Activated CD4-positive, alpha-beta T cell treated with anti-CD3 and anti-CD28 coated beads, Interleukin-10, Interleukin-2, amounts not matched to agents 100 ng/mL and 50 ng/mL, durations not matched to agents 16 hours and 8 hours (primary cell): ENCODE measurements around the gene KCTD21.
A peak's percentile ranks its signal among the peaks of the same experiment; 100 is the strongest.
"Not testable (repeated sequence)": the region's sequence is repeated elsewhere in the genome, so short reads cannot be mapped to it uniquely, and the experiment has no call there.

ENCODE experiments used
- DNase-seq: peaks from one replicate; pipeline ENCODE4 v3.0.0-alpha.2; 2020

Gene KCTD21, protein sequence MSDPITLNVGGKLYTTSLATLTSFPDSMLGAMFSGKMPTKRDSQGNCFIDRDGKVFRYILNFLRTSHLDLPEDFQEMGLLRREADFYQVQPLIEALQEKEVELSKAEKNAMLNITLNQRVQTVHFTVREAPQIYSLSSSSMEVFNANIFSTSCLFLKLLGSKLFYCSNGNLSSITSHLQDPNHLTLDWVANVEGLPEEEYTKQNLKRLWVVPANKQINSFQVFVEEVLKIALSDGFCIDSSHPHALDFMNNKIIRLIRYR

DNA sequence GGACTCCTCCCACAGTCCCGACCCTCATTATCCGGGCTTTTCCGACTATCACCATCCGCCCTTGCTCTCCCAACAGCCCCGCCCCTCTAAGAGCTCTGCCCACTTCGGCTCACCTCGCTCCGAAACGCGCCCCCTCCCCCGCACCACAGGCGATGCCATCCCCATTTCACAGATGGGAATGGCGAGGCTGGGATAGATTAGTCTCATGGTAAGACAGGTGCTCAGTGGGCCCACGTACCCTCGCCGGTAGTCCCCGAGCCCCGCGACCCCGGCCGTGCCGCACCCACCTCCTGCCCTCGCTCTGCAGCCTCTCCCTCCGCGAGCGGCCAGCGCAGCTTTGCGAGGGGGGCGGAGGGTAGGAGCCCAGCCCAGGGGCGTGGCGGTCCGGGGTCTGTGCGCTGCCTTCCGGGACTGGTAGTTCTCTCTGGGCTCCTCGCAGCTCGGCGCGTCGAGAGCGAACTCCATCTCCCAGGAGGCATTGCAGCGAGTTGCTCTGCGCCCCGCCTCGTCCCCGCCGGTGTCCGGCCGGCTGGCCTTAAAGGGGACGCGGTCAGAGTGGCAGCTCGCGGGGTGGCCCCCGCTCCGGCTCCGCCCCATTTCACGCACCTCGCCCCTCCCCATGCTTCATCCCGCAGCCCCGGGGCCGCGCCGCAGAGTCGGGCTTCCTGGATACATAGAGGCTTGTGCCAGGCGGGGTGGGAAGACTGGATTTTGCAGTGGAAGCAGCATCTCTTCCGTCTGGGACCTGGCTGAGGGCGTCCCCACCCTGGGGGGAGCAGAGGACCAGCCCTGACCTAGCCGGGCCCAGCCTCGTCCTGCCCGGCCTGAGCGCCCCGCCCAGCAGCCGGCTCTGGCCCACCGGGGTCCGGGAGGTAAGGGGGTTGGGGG is at the start of gene KCTD21, which contains the start of gene USP35:
KCTD21 (minus strand) TSS at position 341 of the 888 bp plus-strand sequence. CDS start 14,072 bp downstream, outside the sequence.
USP35 (plus strand) TSS at position 634 of the 888 bp plus-strand sequence. CDS start 7,327 bp downstream, outside the sequence.
- peak; percentile 97 for DNase-seq

DNA sequence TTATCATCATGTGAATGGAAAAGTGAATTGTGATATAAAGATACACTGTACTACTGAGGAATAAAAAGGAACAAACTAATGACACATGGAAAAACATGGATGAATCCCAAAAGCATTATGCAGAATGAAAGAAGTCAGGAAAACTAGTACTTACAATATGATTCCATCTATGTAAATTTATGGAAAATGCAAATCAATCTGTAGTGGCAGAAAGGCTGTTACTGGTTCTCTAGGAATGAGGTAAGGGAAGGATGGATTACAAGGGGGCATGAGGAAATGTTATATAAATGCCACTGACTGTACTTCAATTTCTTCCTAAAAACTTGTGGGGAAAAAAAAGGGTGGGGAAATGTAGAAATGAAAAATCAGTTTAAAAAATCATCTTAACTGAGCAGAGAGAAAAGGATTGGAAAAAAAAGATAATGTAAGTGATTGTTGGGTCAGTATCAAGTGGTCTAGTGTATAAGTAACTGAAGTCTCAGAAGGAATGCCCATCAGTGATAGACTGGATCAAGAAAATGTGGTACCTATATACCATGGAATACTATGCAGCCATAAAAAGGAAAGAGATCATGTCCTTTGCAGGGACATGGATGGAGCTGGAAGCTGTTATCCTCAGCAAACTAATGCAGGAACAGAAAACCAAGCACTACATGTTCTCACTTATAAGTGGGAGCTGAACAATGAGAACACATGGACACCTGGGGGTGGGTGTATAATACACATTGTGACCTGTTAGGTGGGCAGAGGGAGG is 49.0 kb upstream of the KCTD21 start:
- DNase-seq, result no peak

DNA sequence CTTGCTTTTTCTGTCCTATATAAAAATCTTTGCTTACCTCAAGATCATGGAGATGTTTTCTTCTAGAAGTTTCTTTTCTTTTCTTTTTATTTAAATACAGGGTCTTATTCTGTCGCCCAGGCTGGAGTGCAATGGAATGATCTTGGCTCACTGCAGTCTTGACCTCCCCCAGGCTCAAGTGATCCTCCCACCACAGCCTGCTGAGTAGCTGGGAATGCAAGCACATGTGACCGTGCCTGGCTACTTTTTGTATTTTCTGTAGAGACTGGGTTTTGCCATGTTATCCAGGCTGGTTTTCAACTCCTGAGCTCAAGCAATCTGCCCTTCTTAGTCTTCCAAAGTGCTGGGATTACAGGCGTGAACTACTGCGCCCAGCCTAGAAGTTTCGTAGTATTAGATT is 45.6 kb upstream of the KCTD21 start:
- DNase-seq, result no peak

DNA sequence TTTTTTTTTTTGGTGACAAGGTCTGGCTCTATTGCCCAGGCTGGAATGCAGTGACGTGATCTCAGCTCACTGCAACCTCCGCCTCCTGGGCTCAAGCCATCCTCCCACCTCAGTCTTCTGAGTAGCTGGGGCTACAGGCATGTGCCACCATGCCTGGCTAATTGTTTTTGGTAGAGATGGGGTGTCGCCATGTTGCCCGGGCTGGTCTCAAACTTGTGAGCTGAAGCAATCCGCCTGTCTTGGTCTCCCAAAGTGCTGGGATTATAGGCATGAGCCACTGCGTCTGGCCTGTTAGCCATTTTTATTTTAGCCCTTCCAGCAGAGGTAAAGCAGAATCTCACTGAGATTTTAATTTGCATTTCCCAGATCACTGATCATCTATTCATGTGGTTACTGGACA is 44.6 kb upstream of the KCTD21 start:
- not testable (repeated sequence) for DNase-seq

DNA sequence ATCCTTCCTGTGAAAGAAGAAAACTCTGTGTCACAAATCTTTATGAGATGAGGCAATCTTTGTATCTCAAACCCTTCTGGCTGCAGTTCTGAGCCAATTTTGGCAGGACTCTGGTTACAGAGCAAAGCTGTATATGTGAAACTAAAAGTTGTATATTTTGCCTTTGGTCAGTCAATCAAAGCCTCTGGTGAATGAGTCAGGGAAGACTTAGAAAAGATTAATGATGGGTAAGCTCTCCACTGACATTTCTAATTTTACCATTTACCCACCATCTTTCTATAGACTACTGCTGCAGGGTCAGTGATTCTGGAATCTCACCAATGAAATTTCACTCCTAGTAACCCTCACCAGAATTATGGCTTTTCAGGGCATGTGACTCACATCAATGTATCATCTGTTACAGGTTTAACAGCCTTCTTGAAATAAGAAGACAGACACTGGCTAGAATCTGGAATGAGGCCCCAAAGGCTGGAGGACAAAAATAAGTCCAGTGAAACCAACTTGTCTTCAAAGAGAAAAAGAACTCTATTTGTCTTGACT is 43.6 kb upstream of the KCTD21 start:
- no peak for DNase-seq

DNA sequence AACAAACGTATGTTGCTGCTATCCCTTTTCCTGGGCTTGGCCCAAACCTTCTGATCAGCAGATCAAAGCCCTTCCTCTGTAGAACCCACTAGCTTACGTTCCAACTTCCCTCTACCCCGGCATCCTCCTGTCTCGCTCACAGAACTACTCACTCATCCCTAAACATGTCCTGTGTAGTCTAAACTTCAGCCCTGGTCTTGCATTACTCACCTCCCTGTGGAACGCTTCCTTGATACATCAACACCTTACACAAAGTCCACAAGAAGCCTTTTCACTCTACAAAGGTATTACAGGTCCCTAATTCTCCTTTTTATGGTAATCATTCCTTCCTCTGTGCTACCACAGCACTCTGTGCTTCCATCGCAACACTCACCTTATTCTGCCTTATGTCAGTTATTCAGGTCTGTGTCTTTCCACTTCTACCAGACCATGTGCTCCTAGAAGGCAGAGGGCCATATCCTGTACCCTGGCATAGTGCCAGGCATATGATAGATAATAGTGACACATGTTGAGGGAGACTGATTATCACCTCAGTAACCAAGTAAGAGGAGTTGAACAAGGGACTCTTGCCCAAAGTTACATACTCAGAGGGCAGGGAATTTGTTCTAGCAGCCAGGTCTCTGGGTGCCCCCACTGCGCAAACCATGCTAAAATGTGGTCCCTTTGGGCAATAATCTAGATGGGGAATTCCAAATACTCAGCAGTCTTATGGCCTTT is 41.9 kb upstream of the KCTD21 start:
- no peak for DNase-seq

DNA sequence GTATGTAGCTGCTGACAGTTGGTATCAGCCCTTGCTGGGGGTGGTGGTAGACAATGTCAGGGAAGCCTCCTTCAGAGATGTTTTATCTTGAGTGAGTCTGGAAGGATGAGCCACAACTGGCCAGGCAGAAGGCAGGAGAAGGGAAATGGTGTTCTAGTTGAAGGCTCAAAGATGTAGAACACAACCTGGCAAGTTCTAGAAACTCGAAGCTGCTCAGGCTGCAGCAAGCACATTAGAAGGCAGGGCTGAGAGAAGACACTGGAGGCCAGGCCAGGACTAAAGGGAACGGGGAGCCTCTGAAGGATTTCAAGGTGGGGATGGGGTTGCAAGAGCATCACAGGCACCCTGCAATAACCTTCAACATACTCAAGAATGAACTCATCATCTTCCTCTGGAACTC is 40.7 kb upstream of the KCTD21 start:
- no peak for DNase-seq

DNA sequence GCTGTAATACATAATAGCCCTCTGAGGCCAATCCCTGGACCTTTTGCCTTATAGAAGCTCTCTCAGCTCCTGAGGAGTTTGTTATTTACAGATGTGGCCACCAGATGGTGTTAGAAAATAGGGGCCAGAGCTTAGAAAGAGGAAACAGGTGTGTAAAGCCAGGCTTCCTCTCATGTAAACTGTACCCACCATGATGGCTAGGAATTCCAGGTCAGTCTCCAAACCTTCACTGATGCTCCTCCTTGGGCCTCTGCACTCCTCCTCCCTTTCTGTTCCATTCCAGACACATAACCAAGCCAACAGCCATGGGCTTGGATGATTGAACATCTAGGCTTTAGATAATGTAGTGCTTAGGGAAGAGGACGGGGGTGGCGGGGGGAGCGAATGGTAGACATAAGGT is 40.0 kb upstream of the KCTD21 start:
- DNase-seq, result peak; percentile 48

DNA sequence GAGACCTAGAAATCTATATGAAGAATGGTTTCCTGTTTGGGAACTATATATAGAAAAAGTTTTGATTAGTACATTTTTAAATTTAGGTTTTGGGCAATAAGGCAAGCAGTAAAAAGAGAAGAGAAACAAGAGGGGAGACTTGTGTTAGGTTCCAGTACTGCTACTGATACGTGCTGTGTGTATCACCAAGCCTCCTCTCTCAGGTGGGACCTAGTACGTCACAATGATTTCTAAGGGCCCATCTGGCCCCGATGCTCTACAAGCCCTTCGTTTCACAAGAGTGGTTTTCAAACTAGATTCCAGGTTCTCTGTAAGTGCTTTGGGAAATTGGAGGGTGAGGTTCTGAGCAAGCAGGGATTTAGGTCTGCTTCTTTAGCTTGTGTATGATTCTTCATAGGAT is 39.5 kb upstream of the KCTD21 start:
- no peak for DNase-seq

DNA sequence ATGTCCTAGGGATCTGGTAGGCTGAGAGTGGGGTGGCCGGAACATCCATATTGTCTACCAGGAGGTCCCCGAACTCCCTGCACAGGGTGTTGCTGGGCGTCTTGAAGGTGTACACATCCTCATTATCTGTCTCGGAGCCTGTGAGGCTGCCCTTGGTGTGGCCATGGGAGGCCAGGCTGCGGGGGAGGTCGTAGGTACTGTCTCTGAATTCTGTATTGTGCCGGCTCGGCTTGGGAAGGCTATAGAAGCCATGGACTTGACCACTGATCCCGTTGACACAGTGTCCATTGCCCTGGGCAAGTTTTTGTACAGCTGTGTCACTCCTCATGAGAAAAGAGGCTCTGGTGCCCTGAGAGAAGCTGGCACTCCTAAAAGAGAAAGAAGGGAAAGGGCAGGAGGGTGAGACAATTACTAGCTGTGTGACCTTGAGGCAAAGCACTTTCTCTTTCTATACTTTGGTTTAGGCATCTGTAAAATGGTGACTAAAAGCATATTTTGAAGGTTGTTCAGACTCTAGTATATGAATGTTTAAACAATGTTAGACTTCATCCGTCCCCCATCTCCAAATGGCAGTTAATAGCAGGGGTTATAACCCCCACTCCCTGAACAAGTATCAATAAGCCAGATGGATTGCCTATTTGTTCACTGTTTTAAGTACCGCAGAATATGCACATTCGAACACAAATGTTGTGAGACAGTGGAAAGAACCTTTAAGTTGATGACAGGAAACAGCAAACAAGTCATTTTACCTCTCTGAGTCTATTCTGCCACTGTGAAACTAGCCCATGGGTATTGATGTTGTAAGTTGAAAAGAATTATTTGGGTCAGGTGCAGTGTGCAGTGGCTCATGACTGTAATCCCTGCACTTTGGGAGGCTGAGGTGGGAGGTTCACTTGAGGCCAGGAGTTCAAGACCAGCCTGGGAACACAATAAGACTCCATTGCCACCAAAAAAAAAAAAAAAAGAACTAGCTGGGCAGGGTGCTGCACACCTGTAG is 38.6 kb upstream of the KCTD21 start:
- peak; percentile 34 for DNase-seq

DNA sequence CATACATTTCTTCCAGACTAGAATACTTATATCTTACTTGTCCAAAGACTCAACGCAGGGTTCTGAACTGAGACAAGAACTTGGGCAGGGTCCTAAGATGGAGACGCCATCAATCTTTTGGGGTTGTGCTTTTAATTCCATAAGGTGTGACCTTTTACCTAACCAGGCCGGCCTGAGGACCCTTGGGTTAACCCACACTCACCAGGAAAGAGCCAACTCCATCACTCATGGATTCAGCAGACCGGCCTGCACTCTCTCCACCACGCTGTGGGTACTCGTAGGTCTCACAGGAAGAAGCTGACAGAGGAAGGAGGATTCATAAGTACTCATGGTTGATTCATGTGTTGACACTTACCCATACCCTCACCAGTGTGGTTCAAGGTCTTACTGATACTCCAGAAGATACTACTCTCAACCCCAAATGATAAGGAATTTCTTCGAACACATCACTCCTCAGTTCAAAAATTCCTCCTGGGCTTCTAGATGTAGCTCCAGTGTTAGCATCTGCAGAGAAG is 36.5 kb upstream of the KCTD21 start:
- DNase-seq, result no peak

DNA sequence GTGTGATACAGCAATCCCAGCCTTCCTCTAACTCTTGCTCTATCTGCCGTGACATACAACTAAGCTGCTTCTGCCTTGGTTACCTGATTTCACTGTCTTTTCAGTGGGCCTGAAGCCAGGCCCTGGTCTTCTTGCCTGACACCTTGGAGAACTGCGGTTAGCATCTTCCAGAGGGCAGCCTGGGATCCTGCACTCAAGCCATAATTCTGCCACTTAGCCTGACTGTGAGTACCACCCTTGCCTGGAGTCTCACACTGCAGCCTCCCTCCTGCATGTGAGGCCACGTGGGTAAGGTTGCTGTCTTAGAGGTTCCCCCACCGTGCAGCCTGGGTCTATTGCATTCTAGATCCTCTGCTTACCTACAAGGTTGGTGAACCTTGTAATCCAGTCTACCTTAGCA is 36.1 kb upstream of the KCTD21 start:
- no peak for DNase-seq

DNA sequence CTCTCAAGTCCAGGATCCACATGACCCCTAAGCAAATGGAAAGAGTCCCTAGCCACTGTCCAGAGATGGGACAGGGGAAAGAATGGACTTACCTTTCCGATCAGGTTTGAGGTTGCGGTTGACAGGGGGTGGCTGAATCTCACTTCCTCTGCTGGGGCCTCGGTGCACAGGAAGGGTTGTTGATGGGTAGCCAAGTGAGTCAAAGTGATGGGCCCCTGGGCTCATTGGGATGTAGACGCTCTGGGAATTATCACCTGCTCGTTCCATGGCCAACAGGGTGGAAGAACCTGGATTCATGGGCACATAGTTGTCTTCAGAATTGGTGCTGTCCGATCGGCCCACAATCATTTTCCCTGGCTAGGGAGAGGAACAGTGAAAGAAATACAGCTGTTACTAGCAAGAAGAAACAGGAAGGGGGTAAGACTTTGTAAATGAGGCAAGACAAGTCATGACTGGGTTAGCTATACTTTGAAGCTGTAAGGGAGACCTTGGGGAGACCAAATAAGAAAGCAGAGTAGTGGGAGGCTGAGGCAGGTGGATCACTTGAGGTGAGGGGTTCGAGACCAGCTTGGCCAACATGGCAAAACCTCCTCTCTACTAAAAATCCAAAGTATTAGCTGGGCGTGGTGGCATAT is 35.0 kb upstream of the KCTD21 start:
- DNase-seq, result no peak

DNA sequence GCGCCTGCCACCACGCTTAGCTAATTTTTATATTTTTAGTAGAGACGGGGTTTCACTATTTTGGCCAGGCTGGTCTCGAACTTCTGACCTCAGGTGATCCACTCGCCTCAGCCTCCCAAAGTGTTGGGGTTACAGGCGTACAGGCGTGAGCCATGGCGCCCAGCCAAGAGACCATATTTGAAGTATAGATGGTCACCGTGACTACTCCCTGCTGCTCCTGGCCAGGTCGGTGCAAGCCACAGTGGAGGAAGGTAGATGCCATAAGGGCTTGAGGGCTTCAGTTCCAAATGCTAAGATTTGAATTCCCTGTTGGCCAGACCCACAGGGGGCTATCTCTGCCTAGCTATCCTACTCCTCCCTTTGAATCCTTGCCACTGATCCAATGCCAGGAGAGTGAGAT is 34.3 kb upstream of the KCTD21 start:
- not testable (repeated sequence) for DNase-seq

DNA sequence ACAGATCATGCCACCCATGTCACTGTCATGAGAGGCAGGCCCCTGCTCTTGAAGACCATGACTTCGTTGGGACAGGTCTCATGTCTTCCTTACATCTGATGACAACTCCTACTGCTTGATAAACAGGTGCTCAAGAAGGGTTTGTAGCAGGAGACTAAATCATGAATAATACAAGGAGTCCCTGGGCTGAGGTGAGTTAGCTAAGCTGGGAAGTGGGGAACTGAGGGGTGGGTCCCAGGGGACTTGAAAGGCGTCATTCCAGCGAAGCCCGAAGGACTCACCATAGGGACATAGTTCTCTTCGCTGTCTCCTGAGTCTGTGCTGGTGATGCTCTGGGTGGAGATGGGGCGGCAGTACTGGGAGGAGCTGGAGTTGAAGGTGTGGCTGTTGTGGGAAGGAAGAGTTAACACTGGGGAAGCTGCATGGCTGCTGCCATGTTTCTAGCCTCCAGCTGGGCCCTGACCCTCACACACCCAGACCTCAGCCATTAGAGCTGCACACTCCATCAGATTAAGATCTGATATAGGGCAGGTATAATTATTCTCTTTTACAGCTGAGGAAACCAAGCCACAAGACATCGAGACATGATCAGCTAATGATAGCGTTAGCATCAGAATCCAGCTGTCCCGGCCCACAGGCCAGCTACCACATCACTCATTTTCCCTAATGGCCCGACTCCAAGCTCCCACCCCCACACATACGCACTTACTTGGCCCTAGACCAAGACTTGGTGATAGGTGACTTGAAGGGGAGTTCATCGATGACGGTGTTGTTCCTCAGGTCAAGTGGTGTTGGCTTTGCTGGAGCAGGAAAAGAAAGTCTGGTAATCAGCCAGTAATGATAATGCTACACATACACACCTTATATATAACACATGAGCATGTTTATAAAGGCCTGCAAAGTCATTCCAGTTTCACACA is 33.2 kb upstream of the KCTD21 start:
- no peak for DNase-seq

DNA sequence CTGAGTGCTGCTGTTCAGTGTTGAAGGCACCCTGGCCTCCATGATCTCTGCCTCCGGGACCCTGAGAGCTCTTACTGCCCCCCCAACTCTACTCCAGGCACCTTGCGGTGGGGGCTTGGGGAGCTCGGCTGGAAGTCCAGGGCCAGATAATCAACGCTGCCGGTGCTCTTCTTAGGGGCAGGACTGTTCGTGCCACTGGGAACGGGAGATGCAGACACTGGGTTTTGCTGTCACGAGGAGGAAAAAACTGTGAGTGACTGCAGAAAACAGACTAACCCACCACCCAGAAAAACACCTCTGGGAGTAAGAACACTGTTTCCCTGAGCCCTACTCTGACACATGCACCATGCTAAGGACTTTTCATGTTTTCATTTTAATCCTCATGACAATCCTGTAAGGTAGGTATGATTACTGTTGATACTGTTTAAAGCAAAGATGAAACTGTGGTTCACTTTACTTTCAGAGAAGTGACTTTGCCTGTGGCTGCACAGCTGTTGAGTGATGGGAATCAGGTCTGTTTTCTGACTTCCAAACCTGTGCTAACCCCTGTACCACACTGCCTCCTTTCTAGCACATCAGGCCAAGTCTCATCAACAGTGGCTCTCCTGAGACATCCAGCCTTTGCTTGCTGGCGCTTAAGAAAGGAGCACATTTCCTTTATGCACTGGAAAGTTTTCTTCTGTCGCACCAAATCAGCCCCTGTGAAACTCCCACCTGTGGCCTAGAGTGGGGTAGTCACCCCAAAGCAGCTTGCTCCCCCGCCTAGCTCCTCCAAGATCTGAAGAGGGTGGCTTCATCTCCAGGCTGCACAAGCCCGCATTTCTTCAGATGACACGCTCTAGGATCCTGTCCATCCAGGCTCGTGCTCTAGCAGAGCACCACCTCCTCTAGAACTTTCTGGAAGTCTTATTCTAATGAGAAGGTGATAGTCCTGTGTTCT is 32.1 kb upstream of the KCTD21 start:
- DNase-seq, result no peak

DNA sequence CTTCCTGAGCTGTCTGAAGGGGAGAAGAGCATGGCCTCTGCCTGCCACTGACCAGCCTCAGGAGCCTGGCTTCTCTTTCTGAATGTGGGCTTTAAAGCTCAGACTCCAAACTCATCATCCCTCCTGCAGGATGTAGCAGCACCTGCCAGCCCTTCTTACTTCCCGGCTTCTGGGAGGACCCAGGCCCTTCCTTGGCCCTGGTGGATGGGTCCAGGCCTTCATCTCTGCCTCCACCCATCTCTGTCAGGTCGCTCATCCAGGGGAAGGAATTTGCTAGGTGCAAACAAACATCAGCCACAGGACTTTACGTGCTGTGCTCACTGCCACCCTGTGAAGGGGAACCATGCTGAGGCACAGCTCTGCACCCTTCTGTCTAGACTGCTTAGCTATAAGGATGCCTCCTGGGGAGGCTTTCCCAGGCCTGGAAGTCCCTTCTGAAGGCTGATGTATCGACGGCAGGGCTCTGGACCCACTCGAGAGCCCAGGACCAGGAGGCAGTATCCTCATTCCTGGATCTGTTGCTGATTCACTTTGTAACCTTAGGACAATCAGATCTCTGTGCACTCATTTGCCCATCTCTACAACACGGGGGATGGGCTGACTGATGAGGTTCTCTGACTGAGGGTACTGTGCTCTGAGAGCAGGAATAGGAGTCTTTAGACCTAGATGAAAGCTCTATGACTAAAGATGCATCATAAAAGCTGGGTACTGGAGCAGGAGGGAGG is 31.2 kb upstream of the KCTD21 start:
- DNase-seq, result no peak
